BLaER1 treated with 17β-estradiol and CSF1 and Interleukin-3, amounts not matched to agents 10 nM and 100 nM (cell line): ENCODE results near the gene ASB4.

ENCODE experiments used
- H3K27ac ChIP-seq, 11 experiments: shearing (Covaris generic); formaldehyde crosslinking; 2 replicates each; pipeline ENCODE4 v1.8.1; 2022
- H3K27me3 ChIP-seq, 11 experiments: shearing (Covaris generic); formaldehyde crosslinking; 2 replicates each; pipeline ENCODE4 v1.8.1; 2022
- H3K36me3 ChIP-seq, 11 experiments: shearing (Covaris generic); formaldehyde crosslinking; 2 replicates each; pipeline ENCODE4 v1.8.1; 2022
- H3K4me1 ChIP-seq, 10 experiments: shearing (Covaris generic); formaldehyde crosslinking; 2 replicates each; pipeline ENCODE4 v1.8.1; 2022
- H3K4me2 ChIP-seq, 11 experiments: shearing (Covaris generic); formaldehyde crosslinking; 2 replicates each; pipeline ENCODE4 v1.8.1; 2022
- H3K4me3 ChIP-seq, 10 experiments: shearing (Covaris generic); formaldehyde crosslinking; 2 replicates each; pipeline ENCODE4 v1.8.1; 2022
- H3K9ac ChIP-seq, 11 experiments: shearing (Covaris generic); formaldehyde crosslinking; 2 replicates each; pipeline ENCODE4 v1.8.1; 2022
- H3K9me3 ChIP-seq, 11 experiments: shearing (Covaris generic); formaldehyde crosslinking; replicated peaks in 1 of 11; 2 replicates each; pipeline ENCODE4 v1.8.1; 2022
- H4K20me1 ChIP-seq, 11 experiments: shearing (Covaris generic); formaldehyde crosslinking; 2 replicates each; pipeline ENCODE4 v1.8.1; 2022
- Cebpa-rat ChIP-seq, 11 experiments: shearing (Covaris generic); IDR thresholded peaks; 2 replicates each; pipeline ENCODE4 v1.8.1; 2022

Gene ASB4

GRCh38 chr7:95531605-95532219, 46.0 kb downstream of the ASB4 start:
- no peak for TF ChIP-seq Cebpa-rat (IDR thresholded peaks at IDR 0.05)
- no peaks in the 10 kb centered on the region for H3K36me3 ChIP-seq

DNA sequence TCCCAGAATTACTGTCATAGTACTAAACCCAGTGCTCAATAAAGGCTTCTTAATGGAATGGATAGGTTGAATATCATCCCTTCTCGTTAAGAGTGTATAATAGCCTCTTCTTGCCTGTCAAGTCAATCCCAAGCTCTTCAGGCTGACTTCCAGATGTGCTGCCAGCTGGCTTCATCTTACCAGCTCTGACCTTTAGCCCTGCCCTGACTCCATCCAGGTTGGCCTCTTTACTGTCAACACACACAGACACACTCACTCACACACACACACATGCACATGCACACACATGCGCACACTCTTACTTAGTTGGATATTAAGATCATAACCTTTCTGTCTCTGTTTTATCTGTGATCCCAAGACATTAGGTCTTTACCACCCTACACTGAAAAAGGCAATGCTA, 49.1 kb downstream of the ASB4 start:
- H3K9ac ChIP-seq = no peak overlapping the region

More at GRCh38 chr7:95531605-95532219, 46.0 kb downstream of the ASB4 start:
- H3K27me3 ChIP-seq = no peaks in the 10 kb centered on the region
- no peaks in the 10 kb centered on the region for H3K9me3 ChIP-seq
- H3K27ac ChIP-seq = no peak overlapping the region
- H3K4me1 ChIP-seq = no peaks in the 10 kb centered on the region
- no peak overlapping the region for H3K4me3 ChIP-seq
- no peak overlapping the region for H3K9ac ChIP-seq
- H3K4me2 ChIP-seq = no peak overlapping the region
- no peaks in the 10 kb centered on the region for H4K20me1 ChIP-seq

DNA sequence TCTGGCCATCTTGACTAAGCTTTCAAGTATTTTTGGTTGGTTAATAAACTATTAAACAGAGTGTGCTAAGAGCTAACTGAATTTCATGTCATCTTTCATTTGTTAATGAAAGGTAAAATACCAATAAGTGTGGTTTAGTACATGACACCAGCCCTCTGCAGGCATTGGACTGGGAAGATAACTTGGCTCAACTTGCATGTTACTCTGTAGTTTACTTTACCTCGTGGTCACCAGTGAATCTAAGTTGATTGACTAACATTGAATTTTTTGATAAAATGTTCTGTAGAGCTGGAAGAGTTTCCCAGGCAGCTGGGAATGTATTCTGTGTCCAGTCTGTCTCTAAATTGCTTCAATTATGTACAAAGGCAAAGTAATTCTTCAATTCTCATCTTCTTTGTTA, 49.9 kb downstream of the ASB4 start:
- Histone ChIP-seq H4K20me1 (no peaks in the 10 kb centered on the region), H3K27ac (no peak overlapping the region), H3K4me3 (no peak overlapping the region), H3K9me3 (no peaks in the 10 kb centered on the region), H3K36me3 (no peaks in the 10 kb centered on the region), H3K27me3 (no peaks in the 10 kb centered on the region), H3K4me1 (no peaks in the 10 kb centered on the region), H3K4me2 (no peak overlapping the region), H3K9ac (no peak overlapping the region)
- no peak for TF ChIP-seq Cebpa-rat (IDR thresholded peaks at IDR 0.05)

More for the DNA sequence above, 49.1 kb downstream of the ASB4 start:
- no peaks in the 10 kb centered on the region for H4K20me1 ChIP-seq
- no peaks in the 10 kb centered on the region for H3K9me3 ChIP-seq
- no peaks in the 10 kb centered on the region for H3K27me3 ChIP-seq
- H3K4me3 ChIP-seq = no peak overlapping the region
- H3K4me2 ChIP-seq = no peak overlapping the region
- TF ChIP-seq Cebpa-rat (IDR thresholded peaks at IDR 0.05) = no peak
- no peak overlapping the region for H3K27ac ChIP-seq
- no peaks in the 10 kb centered on the region for H3K4me1 ChIP-seq
- no peaks in the 10 kb centered on the region for H3K36me3 ChIP-seq

- Histone ChIP-seq H3K4me2 (no peak overlapping the region), H3K27me3 (no peaks in the 10 kb centered on the region), H4K20me1 (no peaks in the 10 kb centered on the region), H3K9ac (no peak overlapping the region), H3K9me3 (no peaks in the 10 kb centered on the region), H3K4me1 (no peaks in the 10 kb centered on the region), H3K4me3 (no peak overlapping the region), H3K27ac (no peak overlapping the region), H3K36me3 (no peaks in the 10 kb centered on the region)
- TF ChIP-seq Cebpa-rat (IDR thresholded peaks at IDR 0.05) = no peak
Measured at GRCh38 chr7:95536656-95537311, 51.0 kb downstream of the ASB4 start.

- Histone ChIP-seq H3K36me3 (no peaks in the 10 kb centered on the region), H3K27me3 (no peaks in the 10 kb centered on the region), H3K9me3 (no peaks in the 10 kb centered on the region), H4K20me1 (no peaks in the 10 kb centered on the region), H3K4me2 (no peak overlapping the region), H3K4me3 (no peak overlapping the region), H3K9ac (no peak overlapping the region), H3K27ac (no peak overlapping the region), H3K4me1 (no peaks in the 10 kb centered on the region)
- TF ChIP-seq Cebpa-rat (IDR thresholded peaks at IDR 0.05) = no peak
Measured at GRCh38 chr7:95537468-95537867, 51.7 kb downstream of the ASB4 start.

- TF ChIP-seq Cebpa-rat (IDR thresholded peaks at IDR 0.05) = no peak
- H4K20me1 ChIP-seq = no peaks in the 10 kb centered on the region
Measured at GRCh38 chr7:95539426-95539825, 53.7 kb downstream of the ASB4 start.

GRCh38 chr7:95540366-95540765, 54.6 kb downstream of the ASB4 start:
- no peak for TF ChIP-seq Cebpa-rat (IDR thresholded peaks at IDR 0.05)
- Histone ChIP-seq H3K27me3 (no peaks in the 10 kb centered on the region), H3K9me3 (no peaks in the 10 kb centered on the region)

More at GRCh38 chr7:95539426-95539825, 53.7 kb downstream of the ASB4 start:
- no peaks in the 10 kb centered on the region for H3K36me3 ChIP-seq
- H3K4me2 ChIP-seq = no peak overlapping the region
- H3K9ac ChIP-seq = no peak overlapping the region
- H3K9me3 ChIP-seq = no peaks in the 10 kb centered on the region
- no peaks in the 10 kb centered on the region for H3K27me3 ChIP-seq
- no peak overlapping the region for H3K27ac ChIP-seq
- H3K4me3 ChIP-seq = no peak overlapping the region
- H3K4me1 ChIP-seq = no peaks in the 10 kb centered on the region

DNA sequence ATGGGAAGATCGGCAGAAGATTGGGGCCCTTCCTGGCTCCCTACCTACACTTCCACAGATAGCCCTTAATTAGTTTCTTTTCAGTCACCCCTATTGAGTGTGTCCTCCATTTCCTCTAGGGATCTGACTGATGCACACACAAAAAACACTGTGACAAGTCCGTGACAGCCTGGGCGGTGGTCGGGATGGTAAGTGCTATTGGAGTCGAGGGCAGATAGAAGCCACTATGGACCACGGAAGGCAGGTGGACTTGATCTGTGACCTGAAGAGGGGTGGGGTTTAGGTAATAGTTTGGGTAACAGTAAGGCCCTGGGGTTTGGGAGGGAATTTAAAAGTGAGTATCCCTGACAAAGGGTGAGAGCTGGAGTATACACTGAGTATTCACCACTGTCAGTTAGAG, 57.6 kb downstream of the ASB4 start:
- H3K9me3 ChIP-seq = no peaks in the 10 kb centered on the region
- H3K4me2 ChIP-seq = no peak overlapping the region
- H3K27ac ChIP-seq = no peak overlapping the region
- peaks cover 0 to 8% (median 0%) of the 10 kb centered on the region in 10 experiments; a peak in 1 of 20 replicates for H3K4me1 ChIP-seq
- H4K20me1 ChIP-seq = no peaks in the 10 kb centered on the region
- H3K36me3 ChIP-seq = no peaks in the 10 kb centered on the region
- no peak overlapping the region for H3K4me3 ChIP-seq
- TF ChIP-seq Cebpa-rat (IDR thresholded peaks at IDR 0.05) = no peak
- H3K27me3 ChIP-seq = no peaks in the 10 kb centered on the region
- no peak overlapping the region for H3K9ac ChIP-seq

More at GRCh38 chr7:95540366-95540765, 54.6 kb downstream of the ASB4 start:
- Histone ChIP-seq H3K36me3 (no peaks in the 10 kb centered on the region), H3K9ac (no peak overlapping the region), H3K4me3 (no peak overlapping the region), H3K4me2 (no peak overlapping the region), H3K4me1 (peaks cover 0 to 4% (median 0%) of the 10 kb centered on the region in 10 experiments; a peak in 1 of 20 replicates), H4K20me1 (no peaks in the 10 kb centered on the region), H3K27ac (no peak overlapping the region)

- no peaks in the 10 kb centered on the region for H3K27me3 ChIP-seq
- H3K36me3 ChIP-seq = no peaks in the 10 kb centered on the region
- no peak overlapping the region for H3K4me3 ChIP-seq
- H3K4me2 ChIP-seq = no peak overlapping the region
- peaks cover 0 to 8% (median 0%) of the 10 kb centered on the region in 10 experiments; a peak in 1 of 20 replicates for H3K4me1 ChIP-seq
- no peak overlapping the region for H3K27ac ChIP-seq
- no peak overlapping the region for H3K9ac ChIP-seq
- H3K9me3 ChIP-seq = no peaks in the 10 kb centered on the region
- no peaks in the 10 kb centered on the region for H4K20me1 ChIP-seq
- TF ChIP-seq Cebpa-rat (IDR thresholded peaks at IDR 0.05) = no peak
Measured at GRCh38 chr7:95544171-95544570, 58.4 kb downstream of the ASB4 start.
